Epidermal melanocyte (primary cell): ENCODE results near the gene LAMA5.

ENCODE experiments used
- DNase-seq: peaks from one replicate; pipeline ENCODE4 v3.0.0; 2011; ENCODE audit warnings: low spot score; ENCODE audit not compliant: insufficient read length

The LAMA5 gene

GRCh38 chr20:62329389-62330377 lies 37.4 kb downstream of the LAMA5 start:
- no peak for DNase-seq

GRCh38 chr20:62328684-62329388 lies 38.3 kb downstream of the LAMA5 start:
- no peak for DNase-seq

GRCh38 chr20:62327726-62328495 lies 39.2 kb downstream of the LAMA5 start:
- DNase-seq, result no peak

GRCh38 chr20:62326959-62327725 lies 40.0 kb downstream of the LAMA5 start:
- no peak for DNase-seq

GRCh38 chr20:62326559-62326958 lies 40.6 kb downstream of the LAMA5 start:
- no peak for DNase-seq

GRCh38 chr20:62325172-62325905 lies 41.8 kb downstream of the LAMA5 start:
- DNase-seq, result no peak

GRCh38 chr20:62323980-62324906 lies 42.9 kb downstream of the LAMA5 start:
- no peak for DNase-seq

GRCh38 chr20:62323146-62323979 lies 43.7 kb downstream of the LAMA5 start:
- DNase-seq, result no peak

- DNase-seq, result no peak
These were observed 44.5 kb downstream of the LAMA5 start for GRCh38 chr20:62322492-62323041.

GRCh38 chr20:62321975-62322374 lies 45.1 kb downstream of the LAMA5 start:
- DNase-seq, result no peak

GRCh38 chr20:62321521-62321948 lies 45.6 kb downstream of the LAMA5 start:
- no peak for DNase-seq

- DNase-seq, result no peak
These were observed 46.3 kb downstream of the LAMA5 start for GRCh38 chr20:62320581-62321354.

GRCh38 chr20:62319346-62319909 lies 47.7 kb downstream of the LAMA5 start:
- no peak for DNase-seq

- no peak for DNase-seq
These were observed 48.4 kb downstream of the LAMA5 start for GRCh38 chr20:62318400-62319345.

- DNase-seq, result no peak
These were observed 49.9 kb downstream of the LAMA5 start for GRCh38 chr20:62317167-62317655.
